WTC11 (cell line): ENCODE data around the gene ZNF770. TPM values are rescaled to one million over a fixed set of nuclear protein-coding genes. Genes with fewer than 3 reads are reported as not detected.

ENCODE experiments used
- AFF4 ChIP-seq: sonication (generic); formaldehyde crosslinking; IDR thresholded peaks from 2 replicates; pipeline ENCODE4 v1.8.1; 2023; ENCODE audit warnings: mild to moderate bottlenecking, missing genetic modification reagents, borderline replicate concordance
- ARID4B ChIP-seq: sonication (generic); formaldehyde crosslinking; IDR thresholded peaks from 2 replicates; pipeline ENCODE4 v1.8.0; 2023; ENCODE audit warnings: missing genetic modification reagents, mild to moderate bottlenecking, borderline replicate concordance
- ATF6 ChIP-seq: sonication (generic); formaldehyde crosslinking; IDR thresholded peaks from 2 replicates; pipeline ENCODE4 v1.8.1; 2023; ENCODE audit warnings: mild to moderate bottlenecking, missing genetic modification reagents
- CREM ChIP-seq: sonication (generic); formaldehyde crosslinking; IDR thresholded peaks from 2 replicates; pipeline ENCODE4 v1.8.1; 2022; ENCODE audit warnings: mild to moderate bottlenecking, missing genetic modification reagents, moderate library complexity
- EMX1 ChIP-seq: fragments of 250-450 bp; sonication (Bioruptor Pico); IDR thresholded peaks from 2 replicates; pipeline ENCODE4 v1.8.0; 2021; ENCODE audit warnings: mild to moderate bottlenecking
- ESRRA ChIP-seq: sonication (generic); formaldehyde crosslinking; IDR thresholded peaks from 2 replicates; pipeline ENCODE4 v1.8.1; 2022; ENCODE audit warnings: mild to moderate bottlenecking, missing genetic modification reagents, borderline replicate concordance
- IRF2 ChIP-seq: sonication (generic); formaldehyde crosslinking; IDR thresholded peaks from 2 replicates; pipeline ENCODE4 v1.8.0; 2022; ENCODE audit warnings: low read depth, missing genetic modification reagents, borderline replicate concordance
- JAZF1 ChIP-seq: fragments of 250-450 bp; sonication (Bioruptor Pico); IDR thresholded peaks from 2 replicates; pipeline ENCODE4 v1.9.0; 2021; ENCODE audit warnings: moderate library complexity, mild to moderate bottlenecking, inconsistent platforms
- JUN ChIP-seq: sonication (generic); formaldehyde crosslinking; IDR thresholded peaks from 2 replicates; pipeline ENCODE4 v1.8.0; 2023; ENCODE audit warnings: mild to moderate bottlenecking, missing genetic modification reagents
- KAT7 ChIP-seq: sonication (generic); formaldehyde crosslinking; IDR thresholded peaks from 2 replicates; pipeline ENCODE4 v1.8.1; 2023; ENCODE audit warnings: missing genetic modification reagents, mild to moderate bottlenecking, borderline replicate concordance
- MYBL2 ChIP-seq: sonication (generic); formaldehyde crosslinking; IDR thresholded peaks from 2 replicates; pipeline ENCODE4 v1.8.1; 2023; ENCODE audit warnings: mild to moderate bottlenecking, moderate library complexity, missing genetic modification reagents
- NR2C2 ChIP-seq: sonication (generic); formaldehyde crosslinking; IDR thresholded peaks from 2 replicates; pipeline ENCODE4 v1.8.0; 2022; ENCODE audit warnings: mild to moderate bottlenecking, missing genetic modification reagents
- PRDM15 ChIP-seq: sonication (generic); formaldehyde crosslinking; IDR thresholded peaks from 2 replicates; pipeline ENCODE4 v1.8.0; 2022; ENCODE audit warnings: missing genetic modification reagents
- TEAD4 ChIP-seq: sonication (generic); formaldehyde crosslinking; IDR thresholded peaks from 2 replicates; pipeline ENCODE4 v1.8.0; 2022; ENCODE audit warnings: mild to moderate bottlenecking, missing genetic modification reagents
- ZMAT4 ChIP-seq: fragments of 250-450 bp; sonication (Bioruptor Pico); IDR thresholded peaks from 2 replicates; pipeline ENCODE4 v1.9.0; 2021; ENCODE audit warnings: mild to moderate bottlenecking
- ZNF317 ChIP-seq: sonication (generic); formaldehyde crosslinking; IDR thresholded peaks from 2 replicates; pipeline ENCODE4 v1.8.1; 2023; ENCODE audit warnings: low read depth, mild to moderate bottlenecking, moderate library complexity, missing genetic modification reagents, borderline replicate concordance
- ZNF396 ChIP-seq: fragments of 250-450 bp; sonication (Bioruptor Pico); IDR thresholded peaks from 2 replicates; pipeline ENCODE4 v1.8.0; 2021; ENCODE audit warnings: mild to moderate bottlenecking, moderate library complexity, borderline replicate concordance
- ZNF425 ChIP-seq: fragments of 250-450 bp; sonication (Bioruptor Pico); conservative IDR thresholded peaks from 2 replicates; pipeline ENCODE4 v1.9.0; 2021; ENCODE audit warnings: mild to moderate bottlenecking
- ZSCAN18 ChIP-seq: fragments of 250-450 bp; sonication (Bioruptor Pico); IDR thresholded peaks from 2 replicates; pipeline ENCODE4 v2.1.2; 2022; ENCODE audit warnings: mild to moderate bottlenecking, moderate library complexity
- total RNA-seq: library from RNA; stranded (reverse); gene quantifications from 3 replicates; pipeline ENCODE4 v1.2.3, GENCODE V29; 2021

Gene ZNF770
- total RNA-seq, 1 experiment from 2014 or later, result 142 TPM

- TF ChIP-seq PRDM15, result no peak
- TF ChIP-seq ZSCAN18 (CRISPR knock-in tag), result no peak
- TF ChIP-seq ESRRA (CRISPR knock-in tag), result peak; percentile 94
- TF ChIP-seq ARID4B (CRISPR knock-in tag), result 0 out of 2 replicates have a peak, but pooled peaks have one; percentile 34
- TF ChIP-seq TEAD4 (CRISPR knock-in tag), result no peak
- TF ChIP-seq JAZF1 (CRISPR knock-in tag), result no peak
- TF ChIP-seq KAT7 (CRISPR knock-in tag), result peak; percentile 100
- no peak for TF ChIP-seq IRF2 (CRISPR knock-in tag)
- peak; percentile 88 for TF ChIP-seq CREM (CRISPR knock-in tag)
- TF ChIP-seq ATF6, result no peak
- no peak for TF ChIP-seq AFF4 (CRISPR knock-in tag)
- TF ChIP-seq MYBL2 (CRISPR knock-in tag), result no peak; the same call in 1 of the 2 replicates
- no peak for TF ChIP-seq NR2C2 (CRISPR knock-in tag)
- no peak for TF ChIP-seq ZNF425 (CRISPR knock-in tag)
- no peak for TF ChIP-seq EMX1 (CRISPR knock-in tag)
- no peak for TF ChIP-seq ZNF396 (CRISPR knock-in tag)
- peak; percentile 55; the same call in 1 of the 2 replicates for TF ChIP-seq ZNF317 (CRISPR knock-in tag)
- no peak for TF ChIP-seq ZMAT4 (CRISPR knock-in tag)
- TF ChIP-seq JUN (CRISPR knock-in tag), result peak; percentile 43; the same call in 1 of the 2 replicates
These were observed at the start of gene ZNF770 (continued) for GRCh38 chr15:34988027-34988902.
